OCI-LY3 (cell line): Measurements from ENCODE around the gene PCDH15.

Experiments
- CTCF ChIP-seq: fragments of 200-600, 300-600 bp; sonication (generic); IDR thresholded peaks from 2 replicates; pipeline ENCODE4 v1.5.1; 2014; ENCODE audit warnings: antibody characterized with exemption, low read length, low read depth
- EZH2phosphoT487 ChIP-seq: fragments of 200-600 bp; shearing (Covaris generic); IDR thresholded peaks from 2 replicates; pipeline ENCODE4 v1.6.1; 2018; ENCODE audit warnings: antibody characterized with exemption, mixed run types, low read depth

DNA sequence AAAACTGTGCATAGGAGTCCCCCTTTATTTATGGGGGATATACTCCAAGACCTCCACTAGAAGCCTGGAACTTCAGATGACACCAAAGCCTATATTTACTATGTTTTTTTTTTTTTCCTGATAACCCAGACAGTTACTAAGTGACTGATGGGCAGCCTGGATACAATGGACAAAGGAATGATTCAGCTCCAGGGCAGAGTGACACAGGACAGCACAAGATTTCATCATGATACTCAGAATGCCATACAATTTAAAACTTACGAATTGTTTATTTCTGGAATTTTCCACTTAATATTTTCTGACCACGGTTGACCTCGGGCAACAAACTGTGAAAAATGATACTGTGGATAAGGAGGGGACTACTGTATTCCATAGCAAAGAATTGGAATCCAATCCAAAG, 843.6 kb downstream of the PCDH15 start:
- TF ChIP-seq CTCF (no peak), EZH2phosphoT487 (no peak)
